ENCODE measurements around the gene NSD2. TPM values are rescaled to one million over a fixed set of nuclear protein-coding genes. Genes with fewer than 3 reads are reported as not detected.
"Not testable (repeated sequence)": the region's sequence is repeated elsewhere in the genome, so short reads cannot be mapped to it uniquely, and the experiment has no call there.

The NSD2 gene
- total RNA-seq, 2 experiments from 2014 or later, result 235 to 248 TPM

DNA sequence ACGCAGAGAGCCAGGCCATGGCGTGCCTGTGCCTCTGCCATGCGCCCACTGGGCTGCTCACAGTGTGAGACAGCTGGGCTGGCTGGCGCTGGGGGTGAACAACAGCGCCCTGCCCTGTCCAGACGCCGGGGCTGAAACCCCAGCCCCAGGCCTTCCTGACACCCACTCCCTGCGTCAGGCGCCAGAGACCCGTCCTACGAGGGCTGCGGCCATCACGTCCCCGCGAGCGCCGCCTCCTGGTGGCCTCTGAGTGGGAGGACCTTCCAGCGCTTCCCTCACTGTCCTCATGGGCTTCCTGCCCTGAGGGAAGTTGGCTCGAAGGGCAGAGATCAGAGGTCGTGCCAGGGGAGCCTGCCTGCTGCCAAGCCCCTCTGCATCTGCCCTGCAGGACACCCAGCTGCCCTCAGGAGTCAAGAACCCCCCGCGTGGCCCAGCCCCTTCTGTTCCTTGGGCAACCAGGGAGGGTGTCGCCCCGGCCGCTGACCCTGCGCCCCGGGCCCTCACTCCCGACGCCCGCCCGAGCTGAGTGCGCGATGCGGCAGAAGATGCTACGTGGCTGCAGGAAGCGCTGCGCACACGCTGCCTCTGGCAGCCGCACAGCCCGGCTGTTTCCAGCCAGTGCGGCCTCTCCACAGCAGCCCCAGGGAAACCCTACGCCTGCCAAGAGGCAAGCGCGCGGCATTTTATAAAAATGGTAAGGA is 121.4 kb downstream of the NSD2 start:
- ChIA-PET POLR2A (no interaction called here), CTCF (no interaction called here)
- Mint-ChIP-seq H3K9me3 (peaks cover 17% of the 10 kb centered on the region), H3K36me3 (ENCODE audit: low read depth) (peaks cover 40% of the 10 kb centered on the region), H3K4me1 (no peaks in the 10 kb centered on the region), H3K27me3 (no peaks in the 10 kb centered on the region), H3K27ac (no peak overlapping the region), H3K4me3 (no peak overlapping the region)
- no peak for DNase-seq

DNA sequence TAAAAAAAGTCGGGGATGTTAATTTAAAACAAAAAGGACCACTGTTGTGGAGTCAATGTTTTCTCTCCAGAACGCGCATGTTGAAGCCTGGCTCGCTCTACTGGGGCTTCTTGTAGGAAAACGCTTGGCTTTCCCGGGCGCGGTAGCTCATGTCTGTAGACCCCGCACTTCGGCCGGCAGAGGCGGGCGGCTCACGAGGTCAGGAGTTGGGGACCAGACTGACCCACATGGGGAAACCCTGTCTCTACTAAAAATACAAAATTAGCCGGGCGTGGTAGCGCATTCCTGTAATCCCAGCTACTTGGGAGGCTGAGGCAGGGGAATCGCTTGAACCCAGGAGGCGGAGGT is 122.0 kb downstream of the NSD2 start:
- Mint-ChIP-seq H3K27me3 (no peaks in the 10 kb centered on the region), H3K36me3 (ENCODE audit: low read depth) (peaks cover 44% of the 10 kb centered on the region), H3K27ac (no peak overlapping the region), H3K9me3 (peaks cover 21% of the 10 kb centered on the region), H3K4me1 (no peaks in the 10 kb centered on the region), H3K4me3 (no peak overlapping the region)
- ChIA-PET POLR2A (no interaction called here), CTCF (no interaction called here)
- no peak for DNase-seq

DNA sequence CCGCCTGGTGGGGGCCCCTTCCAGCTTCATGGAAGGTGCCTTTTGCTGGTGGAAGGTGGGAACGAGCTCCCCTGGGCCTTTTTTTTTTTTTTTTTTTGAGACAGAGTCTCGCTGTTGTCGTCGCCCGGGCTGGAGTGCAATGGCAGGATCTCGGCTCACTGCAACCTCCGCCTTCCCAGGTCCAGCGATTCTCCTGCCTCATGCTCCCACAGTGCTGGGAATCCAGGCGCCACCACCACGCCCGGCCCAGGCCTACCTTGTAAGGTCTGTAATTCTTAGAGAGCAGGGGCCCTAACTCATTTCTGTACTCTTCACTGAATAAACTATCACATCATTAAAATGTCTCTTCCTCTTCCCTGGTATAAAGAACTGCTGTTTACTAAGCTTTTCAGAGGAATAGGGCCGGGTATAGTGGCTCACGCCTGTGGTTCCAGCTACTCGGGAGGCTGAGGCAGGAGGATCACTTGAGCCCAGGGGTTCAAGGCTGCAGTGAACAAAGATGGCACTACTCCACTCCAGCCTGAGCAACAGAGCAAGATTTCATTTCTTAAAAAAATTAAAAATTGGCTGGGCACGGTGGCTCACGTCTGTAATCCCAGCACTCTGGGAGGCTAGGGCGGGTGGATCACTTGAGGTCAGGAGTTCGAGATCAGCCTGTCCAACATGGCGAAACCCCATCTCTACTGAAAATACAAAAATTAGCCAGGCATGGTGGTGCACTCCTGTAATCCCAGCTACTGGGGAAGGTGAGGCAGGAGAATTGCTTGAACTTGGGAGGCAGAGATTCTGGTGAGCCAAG is 122.7 kb downstream of the NSD2 start:
- DNase-seq, POLR2A ChIA-PET, H3K4me1 Mint-ChIP-seq, H3K27ac Mint-ChIP-seq, H3K4me3 Mint-ChIP-seq, H3K27me3 Mint-ChIP-seq: not testable (repeated sequence)
- Mint-ChIP-seq H3K9me3 (peaks cover 28% of the 10 kb centered on the region), H3K36me3 (ENCODE audit: low read depth) (peaks cover 48% of the 10 kb centered on the region)
- CTCF ChIA-PET, result interaction anchor here (1.0 kb wide), 1 partner anchor 80 kb away, joined by 3 read pairs; no protein-coding TSS in a partner anchor

DNA sequence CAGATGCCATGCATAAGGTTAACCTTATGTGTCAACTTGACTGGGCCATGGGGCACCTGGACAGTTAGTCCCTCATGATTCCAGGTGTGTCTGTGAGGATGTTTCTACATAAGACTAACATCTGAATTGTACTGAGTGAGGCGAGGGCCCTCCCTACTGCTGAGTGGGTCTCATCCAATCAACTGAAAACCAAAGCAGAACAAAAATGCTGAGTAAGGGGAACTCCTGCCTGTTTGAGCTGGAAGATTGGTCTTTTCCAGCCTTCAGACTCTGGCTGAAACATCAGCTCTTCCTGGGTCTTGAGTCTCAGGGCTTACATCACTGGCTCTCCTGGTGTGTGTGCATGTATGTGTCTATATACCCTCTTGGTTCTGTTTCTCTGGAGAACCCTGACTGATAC is 123.7 kb downstream of the NSD2 start:
- Mint-ChIP-seq H3K9me3 (peaks cover 38% of the 10 kb centered on the region), H3K27ac (no peak overlapping the region), H3K27me3 (no peaks in the 10 kb centered on the region), H3K36me3 (ENCODE audit: low read depth) (peaks cover 55% of the 10 kb centered on the region), H3K4me1 (no peaks in the 10 kb centered on the region), H3K4me3 (no peak overlapping the region)
- DNase-seq, result no peak
- CTCF ChIA-PET, result interaction anchor here (1.5 kb wide), 1 partner anchor 96 kb away, joined by 3 read pairs; no protein-coding TSS in a partner anchor
- POLR2A ChIA-PET, result interaction anchor here (3.3 kb wide), 1 partner anchor 14 kb away, joined by 10 read pairs; the partner anchor contains the start of gene NELFA

DNA sequence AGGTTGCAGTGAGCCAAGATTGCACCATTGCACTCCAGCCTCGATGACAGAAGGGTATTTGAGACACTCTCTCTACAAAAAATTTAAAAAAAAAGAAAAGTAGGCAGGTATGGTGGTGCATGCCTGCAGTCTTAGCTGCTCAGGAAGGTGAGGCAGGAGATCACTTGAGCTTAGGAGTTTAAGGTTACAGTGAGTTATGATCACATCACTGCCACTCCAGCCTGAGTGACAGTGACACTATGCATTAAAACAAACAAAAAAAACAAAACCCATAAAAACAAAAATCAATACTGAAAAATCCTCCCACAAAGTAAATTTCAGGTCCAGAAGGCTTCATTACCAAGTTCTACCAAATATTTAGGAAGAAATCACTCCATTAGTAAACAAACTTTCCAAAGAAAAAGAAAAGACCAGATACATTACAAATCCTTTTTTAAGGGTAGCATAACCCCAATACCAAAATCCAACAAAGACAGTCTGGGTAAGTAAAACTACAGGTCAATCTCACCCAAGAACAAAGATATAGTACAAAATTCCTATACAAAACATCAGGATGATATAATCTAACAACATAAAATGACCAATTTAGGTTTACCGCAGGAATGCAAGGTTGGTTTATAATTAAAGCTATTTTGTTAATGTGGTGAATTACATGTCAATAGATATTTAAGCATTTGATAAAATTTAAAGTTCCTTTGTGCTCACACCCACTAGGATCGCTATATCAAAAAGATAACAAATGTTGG is 125.8 kb downstream of the NSD2 start:
- no peaks in the 10 kb centered on the region for H3K4me1 Mint-ChIP-seq
- peaks cover 66% of the 10 kb centered on the region for H3K36me3 Mint-ChIP-seq (ENCODE audit: low read depth)
- no peaks in the 10 kb centered on the region for H3K27me3 Mint-ChIP-seq
- no peak overlapping the region for H3K27ac Mint-ChIP-seq
- peaks cover 43% of the 10 kb centered on the region for H3K9me3 Mint-ChIP-seq
- no peak for DNase-seq
- ChIA-PET CTCF (interaction anchor here (0.9 kb wide), 1 partner anchor 8 kb away, joined by 3 read pairs; no protein-coding TSS in a partner anchor), POLR2A (interaction anchor here (1.5 to 3.3 kb wide), 2 partner anchors 12 kb away, joined by 5 to 10 read pairs; partner anchors contain the start of gene NELFA)
- no peak overlapping the region for H3K4me3 Mint-ChIP-seq

DNA sequence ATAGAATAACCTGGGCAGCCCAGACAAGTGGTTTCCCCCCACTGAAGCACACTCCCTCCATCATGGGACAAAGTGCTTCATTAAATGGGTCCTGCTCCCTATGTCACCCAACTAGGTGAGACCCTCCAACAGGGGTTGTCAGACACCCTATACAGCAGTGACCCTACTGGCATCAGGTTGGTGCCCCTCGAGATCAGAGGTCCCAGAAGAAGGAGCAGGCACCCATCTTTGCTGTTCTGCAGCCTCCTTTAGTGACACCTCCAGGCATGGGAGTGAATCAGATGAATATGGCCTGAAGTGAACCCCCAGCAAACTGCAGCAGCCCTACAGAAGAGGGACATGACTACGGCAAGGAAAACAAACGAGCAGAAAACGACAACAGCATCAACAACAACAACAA is 126.5 kb downstream of the NSD2 start:
- CTCF ChIA-PET, result no interaction called here
- POLR2A ChIA-PET, result interaction anchor here (3.3 kb wide), 1 partner anchor 11 kb away, joined by 10 read pairs; the partner anchor contains the start of gene NELFA
- no peaks in the 10 kb centered on the region for H3K27me3 Mint-ChIP-seq
- no peak overlapping the region for H3K4me3 Mint-ChIP-seq
- peaks cover 5% of the 10 kb centered on the region for H3K4me1 Mint-ChIP-seq
- no peak overlapping the region for H3K27ac Mint-ChIP-seq
- DNase-seq, result no peak
- H3K9me3 Mint-ChIP-seq, result peaks cover 43% of the 10 kb centered on the region
- peaks cover 73% of the 10 kb centered on the region for H3K36me3 Mint-ChIP-seq (ENCODE audit: low read depth)

DNA sequence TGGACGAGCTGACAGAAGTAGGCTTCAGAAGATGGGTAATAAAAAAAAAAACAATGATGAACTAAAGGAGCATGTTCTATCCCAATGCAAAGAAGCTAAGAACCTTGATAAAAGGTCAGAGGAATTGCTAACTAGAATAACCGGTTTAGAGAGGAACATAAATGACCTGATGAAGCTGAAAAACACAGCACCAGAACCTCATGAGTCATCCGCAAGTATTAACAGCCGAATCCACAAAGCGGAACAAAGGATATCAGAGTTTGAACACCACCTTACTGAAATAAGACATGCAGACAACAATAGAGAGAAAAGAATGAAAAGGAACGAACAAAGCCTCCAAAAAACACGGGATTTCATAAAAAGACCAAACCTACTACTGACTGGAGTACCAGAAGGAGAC is 127.1 kb downstream of the NSD2 start:
- Mint-ChIP-seq H3K27me3 (no peaks in the 10 kb centered on the region), H3K4me3 (no peak overlapping the region), H3K36me3 (ENCODE audit: low read depth) (peaks cover 79% of the 10 kb centered on the region), H3K27ac (no peak overlapping the region), H3K4me1 (peaks cover 11% of the 10 kb centered on the region), H3K9me3 (peaks cover 46% of the 10 kb centered on the region)
- CTCF ChIA-PET, result interaction anchor here (0.6 kb wide), 1 partner anchor 37 kb away, joined by 3 read pairs; no protein-coding TSS in a partner anchor
- DNase-seq, result no peak
- POLR2A ChIA-PET, result no interaction called here

DNA sequence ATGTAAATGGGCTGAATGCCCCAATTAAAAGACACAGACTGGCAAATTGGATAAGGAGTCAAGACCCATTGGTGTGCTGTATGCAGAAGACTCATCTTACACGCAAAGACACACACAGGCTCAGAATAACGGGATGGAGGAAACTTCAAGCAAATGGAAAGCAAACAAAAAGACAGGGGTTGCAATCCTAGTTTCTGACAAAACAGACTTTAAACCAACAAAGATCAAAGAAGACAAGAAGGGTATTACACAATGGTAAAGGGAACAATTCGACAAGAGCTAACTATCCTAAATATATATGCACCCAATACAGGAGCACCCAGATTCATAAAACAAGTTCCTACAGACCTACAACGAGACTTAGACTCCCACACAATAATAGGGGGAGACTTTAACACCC is 128.1 kb downstream of the NSD2 start:
- CTCF ChIA-PET, H3K27me3 Mint-ChIP-seq, H3K4me3 Mint-ChIP-seq, H3K27ac Mint-ChIP-seq, DNase-seq, POLR2A ChIA-PET: not testable (repeated sequence)
- peaks cover 85% of the 10 kb centered on the region for H3K36me3 Mint-ChIP-seq (ENCODE audit: low read depth)
- H3K9me3 Mint-ChIP-seq, result peaks cover 46% of the 10 kb centered on the region
- H3K4me1 Mint-ChIP-seq, result peaks cover 13% of the 10 kb centered on the region

DNA sequence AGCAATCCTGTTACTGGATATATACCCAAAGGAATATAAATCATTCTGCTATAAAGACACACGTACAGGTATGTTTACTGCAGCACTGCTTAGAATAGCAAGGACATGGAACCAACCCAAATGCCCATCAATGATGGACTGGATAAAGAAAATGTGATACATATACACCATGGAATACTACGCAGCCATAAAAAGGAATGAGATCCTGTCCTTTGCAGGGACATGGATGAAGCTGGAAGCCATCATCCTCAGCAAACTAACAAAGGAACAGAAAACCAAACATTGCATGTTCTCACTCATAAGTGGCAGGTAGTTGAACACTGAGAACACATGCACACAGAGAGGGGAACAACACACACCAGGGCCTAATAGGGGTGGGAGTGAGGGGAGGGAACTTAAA is 132.2 kb downstream of the NSD2 start:
- H3K27ac Mint-ChIP-seq, H3K27me3 Mint-ChIP-seq, DNase-seq, CTCF ChIA-PET, POLR2A ChIA-PET, H3K4me3 Mint-ChIP-seq: not testable (repeated sequence)
- Mint-ChIP-seq H3K36me3 (ENCODE audit: low read depth) (peaks cover 69% of the 10 kb centered on the region), H3K4me1 (peaks cover 36% of the 10 kb centered on the region), H3K9me3 (peaks cover 23% of the 10 kb centered on the region)

DNA sequence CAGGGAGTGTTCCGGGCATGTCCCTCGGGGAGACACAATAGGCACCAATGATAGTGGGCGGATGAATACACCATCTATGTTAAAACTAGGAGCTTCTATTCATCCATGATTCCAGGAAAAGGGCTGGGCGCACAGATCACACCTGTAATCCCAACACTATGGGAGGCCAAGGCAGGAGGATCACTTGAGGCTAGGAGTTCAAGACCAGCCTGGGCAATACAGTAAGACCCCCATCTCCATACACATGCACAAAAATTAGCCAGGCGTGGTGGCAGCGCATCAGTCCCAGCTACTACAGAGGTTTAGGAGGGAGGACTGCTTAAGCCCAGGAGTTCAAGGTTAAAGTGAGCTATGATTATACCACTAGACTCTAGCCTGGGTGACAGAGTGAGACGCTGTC is 135.2 kb downstream of the NSD2 start:
- H3K36me3 Mint-ChIP-seq (ENCODE audit: low read depth), result peaks cover 39% of the 10 kb centered on the region
- POLR2A ChIA-PET, result no interaction called here
- H3K4me3 Mint-ChIP-seq, result no peak overlapping the region
- CTCF ChIA-PET, result no interaction called here
- peaks cover 47% of the 10 kb centered on the region for H3K4me1 Mint-ChIP-seq
- no peak overlapping the region for H3K27ac Mint-ChIP-seq
- no peak for DNase-seq
- peaks cover 2% of the 10 kb centered on the region for H3K9me3 Mint-ChIP-seq
- H3K27me3 Mint-ChIP-seq, result peaks cover 5% of the 10 kb centered on the region

DNA sequence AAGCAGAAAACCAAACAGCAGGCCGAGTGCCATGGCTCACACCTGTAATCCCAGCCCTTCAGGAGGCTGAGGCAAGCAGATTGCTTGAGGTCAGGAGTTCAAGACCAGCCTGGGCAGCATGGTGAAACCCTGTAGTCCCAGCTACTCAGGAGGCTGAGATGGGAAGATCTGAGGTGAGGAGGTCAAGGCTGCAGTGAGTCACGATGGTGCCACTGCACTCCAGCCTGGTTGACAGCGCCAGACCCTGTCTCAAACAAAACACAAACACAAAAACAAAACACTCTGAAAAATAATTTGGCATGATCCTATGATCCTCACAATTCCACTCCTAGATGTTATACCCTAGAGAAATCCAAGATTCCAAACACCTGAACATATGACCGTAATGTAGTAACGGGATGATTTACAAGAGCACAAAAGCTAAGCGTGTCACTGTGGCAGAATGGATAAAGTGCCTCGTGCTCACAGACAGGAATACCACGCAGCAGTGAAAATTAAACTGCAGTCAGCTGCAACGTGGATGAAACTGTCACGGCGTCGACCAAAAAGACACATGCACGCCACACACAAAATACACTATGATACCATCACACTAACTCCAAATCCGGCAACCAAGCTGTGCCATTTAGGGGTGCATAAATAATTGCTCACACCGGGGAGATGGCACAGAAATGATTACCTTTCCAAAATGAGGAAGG is 135.9 kb downstream of the NSD2 start:
- H3K36me3 Mint-ChIP-seq (ENCODE audit: low read depth), result peaks cover 36% of the 10 kb centered on the region
- peaks cover 5% of the 10 kb centered on the region for H3K27me3 Mint-ChIP-seq
- peak overlapping the region; percentile 89 for H3K4me3 Mint-ChIP-seq
- POLR2A ChIA-PET, result interaction anchor here (1.7 kb wide), 1 partner anchor 461 kb away, joined by 5 read pairs; the partner anchor contains the start of gene RNF4
- peak overlapping the region; percentile 40 for H3K27ac Mint-ChIP-seq
- H3K4me1 Mint-ChIP-seq, result peaks cover 47% of the 10 kb centered on the region
- no peak for DNase-seq
- peaks cover 2% of the 10 kb centered on the region for H3K9me3 Mint-ChIP-seq
- CTCF ChIA-PET, result interaction anchor here (0.7 kb wide), 1 partner anchor 180 kb away, joined by 3 read pairs; no protein-coding TSS in a partner anchor
